ENCODE data around the gene SMAP2. TPM values are rescaled to one million over a fixed set of nuclear protein-coding genes. Genes with fewer than 3 reads are reported as not detected.

SMAP2 gene
- total RNA-seq, 2 donors from 2014 or later = 487 to 586 TPM

GRCh38 chr1:40399984-40400704 is 26.6 kb downstream of the SMAP2 start:
- DNase-seq (no peak), ATAC-seq (replicated peaks in 1 of 2) (peak; percentile 69 to 73)
- no peaks in the 10 kb centered on the region for H3K27me3 Mint-ChIP-seq (ENCODE audit: low read depth)
- H3K4me3 Mint-ChIP-seq = peak overlapping the region; percentile 59 to 71
- peaks cover 0 to 2% of the 10 kb centered on the region in 2 donors for H3K9me3 Mint-ChIP-seq
- H3K27ac Mint-ChIP-seq = peak overlapping the region; percentile 84
- peaks cover 95% of the 10 kb centered on the region for H3K4me1 Mint-ChIP-seq (ENCODE audit: low read depth)
- H3K36me3 Mint-ChIP-seq (ENCODE audit: insufficient read depth in 2 of 2) = peaks cover 17 to 27% of the 10 kb centered on the region in 2 donors

DNA sequence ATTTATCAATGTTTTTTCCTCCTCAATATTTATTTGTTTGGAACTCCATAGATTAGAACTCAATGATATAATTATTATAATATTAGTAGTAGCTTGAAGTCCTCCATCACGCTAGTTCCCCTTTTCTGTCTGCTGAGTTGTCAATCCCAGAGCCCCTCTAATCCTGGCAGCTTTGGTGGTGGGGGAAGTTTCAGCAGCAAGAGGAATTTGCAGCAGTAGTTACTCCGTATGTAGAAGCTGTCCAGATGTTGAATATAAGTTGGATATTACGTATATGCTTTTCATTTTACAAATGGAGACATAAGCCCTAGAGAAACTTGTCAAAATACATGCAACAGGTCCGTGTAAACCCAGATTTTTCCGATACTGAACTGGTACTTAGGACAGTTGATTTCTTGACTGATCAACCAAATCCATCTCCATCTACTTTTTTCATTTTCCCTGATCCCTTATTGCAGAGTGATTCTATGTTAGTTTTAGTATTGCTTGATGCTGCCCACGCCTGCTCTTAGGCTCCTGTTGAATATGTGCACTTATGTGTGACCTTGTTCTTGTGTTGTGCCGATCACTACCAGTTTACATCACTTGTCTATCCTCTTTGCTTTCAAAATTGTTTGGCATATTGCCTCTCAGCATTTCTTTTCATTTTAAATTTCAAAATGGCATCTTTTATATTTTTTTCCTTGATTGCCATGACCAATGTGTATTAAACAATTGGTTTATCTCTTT is 28.1 kb downstream of the SMAP2 start:
- ATAC-seq (replicated peaks in 1 of 2) = no peak
- H3K9me3 Mint-ChIP-seq = peaks cover 0 to 2% of the 10 kb centered on the region in 2 donors
- peak overlapping the region; percentile 75 for H3K27ac Mint-ChIP-seq

GRCh38 chr1:40404670-40405462 is 31.3 kb downstream of the SMAP2 start:
- Mint-ChIP-seq H3K27me3 (ENCODE audit: low read depth) (no peaks in the 10 kb centered on the region), H3K36me3 (ENCODE audit: insufficient read depth in 2 of 2) (peaks cover 19 to 44% of the 10 kb centered on the region in 2 donors), H3K27ac (peak overlapping the region; percentile 93), H3K4me1 (ENCODE audit: low read depth) (peaks cover 72% of the 10 kb centered on the region), H3K4me3 (peak overlapping the region; percentile 56 to 77), H3K9me3 (peaks cover 0 to 2% of the 10 kb centered on the region in 2 donors)
- peak; percentile 20 to 28 for ATAC-seq (replicated peaks in 1 of 2)
- DNase-seq = peak in 1 of 2 donors; percentile 32

More for the DNA sequence above, 28.1 kb downstream of the SMAP2 start:
- Mint-ChIP-seq H3K4me3 (peak overlapping the region; percentile 67 to 71), H3K36me3 (ENCODE audit: insufficient read depth in 2 of 2) (peaks cover 17 to 32% of the 10 kb centered on the region in 2 donors), H3K4me1 (ENCODE audit: low read depth) (peaks cover 93% of the 10 kb centered on the region), H3K27me3 (ENCODE audit: low read depth) (no peaks in the 10 kb centered on the region)
- no peak for DNase-seq

GRCh38 chr1:40405812-40406211 is 32.3 kb downstream of the SMAP2 start:
- no peak for DNase-seq
- Mint-ChIP-seq H3K9me3 (no peaks in the 10 kb centered on the region), H3K36me3 (ENCODE audit: insufficient read depth in 2 of 2) (peaks cover 16 to 42% of the 10 kb centered on the region in 2 donors), H3K27me3 (ENCODE audit: low read depth) (no peaks in the 10 kb centered on the region), H3K27ac (peak overlapping the region; percentile 93), H3K4me3 (no peak overlapping the region), H3K4me1 (ENCODE audit: low read depth) (peaks cover 63% of the 10 kb centered on the region)
- no peak for ATAC-seq (replicated peaks in 1 of 2)

- Mint-ChIP-seq H3K9me3 (no peaks in the 10 kb centered on the region), H3K27ac (no peak overlapping the region), H3K4me3 (no peak overlapping the region), H3K4me1 (ENCODE audit: low read depth) (peaks cover 54% of the 10 kb centered on the region), H3K27me3 (ENCODE audit: low read depth) (no peaks in the 10 kb centered on the region), H3K36me3 (ENCODE audit: insufficient read depth in 2 of 2) (peaks cover 17 to 45% of the 10 kb centered on the region in 2 donors)
- no peak for DNase-seq
- no peak for ATAC-seq (replicated peaks in 1 of 2)
Measured at GRCh38 chr1:40407453-40407852, 33.9 kb downstream of the SMAP2 start.

DNA sequence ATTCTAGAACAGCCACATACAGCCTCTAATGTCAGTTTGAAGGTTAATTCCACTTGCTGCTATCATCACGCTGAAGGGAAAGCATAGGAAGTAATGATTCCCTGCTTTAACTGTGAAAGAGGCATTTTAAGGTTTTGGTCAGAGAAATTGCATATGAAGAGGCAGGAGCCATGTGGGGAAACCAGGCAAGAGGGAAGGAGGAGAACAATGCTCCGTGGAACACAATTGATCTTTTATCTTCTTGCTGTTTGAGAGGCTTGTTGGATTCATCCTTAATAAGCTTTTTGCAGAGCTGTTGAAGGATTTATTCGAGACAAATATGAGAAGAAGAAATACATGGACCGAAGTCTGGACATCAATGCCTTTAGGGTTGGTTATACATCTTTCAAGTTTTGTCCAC is 35.9 kb downstream of the SMAP2 start:
- Mint-ChIP-seq H3K4me3 (no peak overlapping the region), H3K27ac (peak overlapping the region; percentile 63), H3K9me3 (no peaks in the 10 kb centered on the region), H3K27me3 (ENCODE audit: low read depth) (no peaks in the 10 kb centered on the region), H3K4me1 (ENCODE audit: low read depth) (peaks cover 45% of the 10 kb centered on the region), H3K36me3 (ENCODE audit: insufficient read depth in 2 of 2) (peaks cover 31 to 61% of the 10 kb centered on the region in 2 donors)
- no peak for DNase-seq
- ATAC-seq (replicated peaks in 1 of 2) = no peak

DNA sequence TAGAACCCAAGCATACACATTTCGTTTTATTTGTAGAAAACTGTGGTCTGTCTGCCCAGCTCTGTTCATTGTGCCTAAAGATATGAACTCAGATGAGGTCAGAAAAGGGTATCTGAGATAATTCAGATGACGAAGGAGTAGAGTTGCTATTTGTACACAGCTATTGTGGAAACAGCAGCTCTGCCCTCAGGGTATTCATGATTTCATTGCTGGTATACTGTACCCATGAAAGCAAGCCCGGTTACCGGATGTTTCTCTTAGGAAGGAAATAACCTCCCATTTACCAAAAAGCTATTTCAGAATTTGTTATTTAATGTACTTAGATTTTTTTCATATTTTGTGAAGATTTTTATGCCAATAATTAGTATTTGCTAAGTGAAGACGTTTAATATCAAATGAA is 37.8 kb downstream of the SMAP2 start:
- peaks cover 29% of the 10 kb centered on the region for H3K4me1 Mint-ChIP-seq (ENCODE audit: low read depth)
- H3K27ac Mint-ChIP-seq = no peak overlapping the region
- DNase-seq (no peak), ATAC-seq (replicated peaks in 1 of 2) (peak in 1 of 2 donors; percentile 4)
- peaks cover 42 to 68% of the 10 kb centered on the region in 2 donors for H3K36me3 Mint-ChIP-seq (ENCODE audit: insufficient read depth in 2 of 2)
- H3K4me3 Mint-ChIP-seq = no peak overlapping the region
- no peaks in the 10 kb centered on the region for H3K27me3 Mint-ChIP-seq (ENCODE audit: low read depth)
- no peaks in the 10 kb centered on the region for H3K9me3 Mint-ChIP-seq

- Mint-ChIP-seq H3K36me3 (ENCODE audit: insufficient read depth in 2 of 2) (peaks cover 44 to 71% of the 10 kb centered on the region in 2 donors), H3K27ac (peak overlapping the region; percentile 82), H3K9me3 (no peaks in the 10 kb centered on the region), H3K4me1 (ENCODE audit: low read depth) (peaks cover 25% of the 10 kb centered on the region), H3K4me3 (no peak overlapping the region), H3K27me3 (ENCODE audit: low read depth) (no peaks in the 10 kb centered on the region)
- ATAC-seq (replicated peaks in 1 of 2) (no peak), DNase-seq (no peak)
Measured at GRCh38 chr1:40411843-40412242, 38.3 kb downstream of the SMAP2 start.

- Mint-ChIP-seq H3K9me3 (no peaks in the 10 kb centered on the region), H3K27me3 (ENCODE audit: low read depth) (no peaks in the 10 kb centered on the region), H3K27ac (peak overlapping the region; percentile 87), H3K4me1 (ENCODE audit: low read depth) (peaks cover 17% of the 10 kb centered on the region), H3K36me3 (ENCODE audit: insufficient read depth in 2 of 2) (peaks cover 54 to 79% of the 10 kb centered on the region in 2 donors), H3K4me3 (no peak overlapping the region)
- ATAC-seq (replicated peaks in 1 of 2) (no peak), DNase-seq (no peak)
Measured at GRCh38 chr1:40413527-40414252, 40.2 kb downstream of the SMAP2 start.

- Mint-ChIP-seq H3K36me3 (ENCODE audit: insufficient read depth in 2 of 2) (peaks cover 55 to 80% of the 10 kb centered on the region in 2 donors), H3K27ac (peak overlapping the region; percentile 87), H3K9me3 (no peaks in the 10 kb centered on the region), H3K27me3 (ENCODE audit: low read depth) (no peaks in the 10 kb centered on the region), H3K4me3 (no peak overlapping the region), H3K4me1 (ENCODE audit: low read depth) (peaks cover 17% of the 10 kb centered on the region)
- DNase-seq = no peak
- ATAC-seq (replicated peaks in 1 of 2) = no peak
Measured at GRCh38 chr1:40414331-40414730, 40.8 kb downstream of the SMAP2 start.

- Mint-ChIP-seq H3K27ac (peak overlapping the region; percentile 72), H3K36me3 (ENCODE audit: insufficient read depth in 2 of 2) (peaks cover 56 to 82% of the 10 kb centered on the region in 2 donors), H3K4me3 (no peak overlapping the region), H3K4me1 (ENCODE audit: low read depth) (peaks cover 22% of the 10 kb centered on the region), H3K27me3 (ENCODE audit: low read depth) (no peaks in the 10 kb centered on the region), H3K9me3 (no peaks in the 10 kb centered on the region)
- DNase-seq (no peak), ATAC-seq (replicated peaks in 1 of 2) (peak in 1 of 2 donors; percentile 18)
Measured at GRCh38 chr1:40416709-40417108, 43.2 kb downstream of the SMAP2 start.
